ENCODE results near the gene ADGRV1.

ADGRV1 gene

GRCh38 chr5:91128604-91129003, 570.0 kb downstream of the ADGRV1 start:
- no peaks in the 10 kb centered on the region for H3K9me3 ChIP-seq (ENCODE audit: control insufficient read depth, low read length)
- H3K36me3 ChIP-seq (ENCODE audit: control insufficient read depth, insufficient read depth, low read length): no peaks in the 10 kb centered on the region
- peaks cover 4% of the 10 kb centered on the region for H3K4me1 ChIP-seq (ENCODE audit: control insufficient read depth, insufficient read depth, low read length)
- no peaks in the 10 kb centered on the region for H3K27me3 ChIP-seq (ENCODE audit: control insufficient read depth, insufficient read depth, low read length, poor library complexity, severe bottlenecking)
- 85 to 95% methylated on average over 1 of the region's 1 CpG for WGBS, 2 experiments
- no peak overlapping the region for H3K4me3 ChIP-seq (ENCODE audit: insufficient read depth, low read depth, low read length)
- H3K27ac ChIP-seq (ENCODE audit: insufficient read depth, low read depth, low read length, poor library complexity, severe bottlenecking): no peak overlapping the region

- peaks cover 4% of the 10 kb centered on the region for H3K4me1 ChIP-seq (ENCODE audit: control insufficient read depth, insufficient read depth, low read length)
- H3K27me3 ChIP-seq (ENCODE audit: control insufficient read depth, insufficient read depth, low read length, poor library complexity, severe bottlenecking): no peaks in the 10 kb centered on the region
- no peak overlapping the region for H3K4me3 ChIP-seq (ENCODE audit: insufficient read depth, low read depth, low read length)
- no peaks in the 10 kb centered on the region for H3K36me3 ChIP-seq (ENCODE audit: control insufficient read depth, insufficient read depth, low read length)
- H3K27ac ChIP-seq (ENCODE audit: insufficient read depth, low read depth, low read length, poor library complexity, severe bottlenecking): no peak overlapping the region
- 88 to 100% methylated on average over 1 of the region's 1 CpG for WGBS, 2 experiments
- no peaks in the 10 kb centered on the region for H3K9me3 ChIP-seq (ENCODE audit: control insufficient read depth, low read length)
These were observed 571.2 kb downstream of the ADGRV1 start for GRCh38 chr5:91129748-91130147.

GRCh38 chr5:91130759-91131158, 572.2 kb downstream of the ADGRV1 start:
- H3K4me1 ChIP-seq (ENCODE audit: control insufficient read depth, insufficient read depth, low read length): peaks cover 4% of the 10 kb centered on the region
- no peaks in the 10 kb centered on the region for H3K36me3 ChIP-seq (ENCODE audit: control insufficient read depth, insufficient read depth, low read length)
- H3K4me3 ChIP-seq (ENCODE audit: insufficient read depth, low read depth, low read length): no peak overlapping the region
- no peaks in the 10 kb centered on the region for H3K9me3 ChIP-seq (ENCODE audit: control insufficient read depth, low read length)
- H3K27ac ChIP-seq (ENCODE audit: insufficient read depth, low read depth, low read length, poor library complexity, severe bottlenecking): no peak overlapping the region
- no peaks in the 10 kb centered on the region for H3K27me3 ChIP-seq (ENCODE audit: control insufficient read depth, insufficient read depth, low read length, poor library complexity, severe bottlenecking)
- 86 to 98% methylated on average over 2 to 3 of the region's 3 CpGs for WGBS, 2 experiments

GRCh38 chr5:91132550-91132949, 574.0 kb downstream of the ADGRV1 start:
- Histone ChIP-seq H3K4me1 (ENCODE audit: control insufficient read depth, insufficient read depth, low read length) (peaks cover 4% of the 10 kb centered on the region), H3K27ac (ENCODE audit: insufficient read depth, low read depth, low read length, poor library complexity, severe bottlenecking) (no peak overlapping the region), H3K4me3 (ENCODE audit: insufficient read depth, low read depth, low read length) (no peak overlapping the region), H3K9me3 (ENCODE audit: control insufficient read depth, low read length) (no peaks in the 10 kb centered on the region), H3K36me3 (ENCODE audit: control insufficient read depth, insufficient read depth, low read length) (no peaks in the 10 kb centered on the region), H3K27me3 (ENCODE audit: control insufficient read depth, insufficient read depth, low read length, poor library complexity, severe bottlenecking) (no peaks in the 10 kb centered on the region)
- WGBS, 2 experiments: 96 to 99% methylated on average over 2 of the region's 2 CpGs

GRCh38 chr5:91133183-91133582, 574.6 kb downstream of the ADGRV1 start:
- Histone ChIP-seq H3K27me3 (ENCODE audit: control insufficient read depth, insufficient read depth, low read length, poor library complexity, severe bottlenecking) (no peaks in the 10 kb centered on the region), H3K4me3 (ENCODE audit: insufficient read depth, low read depth, low read length) (no peak overlapping the region), H3K27ac (ENCODE audit: insufficient read depth, low read depth, low read length, poor library complexity, severe bottlenecking) (no peak overlapping the region), H3K9me3 (ENCODE audit: control insufficient read depth, low read length) (no peaks in the 10 kb centered on the region), H3K4me1 (ENCODE audit: control insufficient read depth, insufficient read depth, low read length) (no peaks in the 10 kb centered on the region), H3K36me3 (ENCODE audit: control insufficient read depth, insufficient read depth, low read length) (no peaks in the 10 kb centered on the region)

- Histone ChIP-seq H3K27me3 (ENCODE audit: control insufficient read depth, insufficient read depth, low read length, poor library complexity, severe bottlenecking) (no peaks in the 10 kb centered on the region), H3K4me1 (ENCODE audit: control insufficient read depth, insufficient read depth, low read length) (peaks cover 6% of the 10 kb centered on the region), H3K4me3 (ENCODE audit: insufficient read depth, low read depth, low read length) (no peak overlapping the region), H3K9me3 (ENCODE audit: control insufficient read depth, low read length) (no peaks in the 10 kb centered on the region), H3K36me3 (ENCODE audit: control insufficient read depth, insufficient read depth, low read length) (no peaks in the 10 kb centered on the region), H3K27ac (ENCODE audit: insufficient read depth, low read depth, low read length, poor library complexity, severe bottlenecking) (no peak overlapping the region)
- 89 to 92% methylated on average over 5 of the region's 5 CpGs for WGBS, 2 experiments
These were observed 577.1 kb downstream of the ADGRV1 start for GRCh38 chr5:91135475-91136248.

GRCh38 chr5:91136271-91136670, 577.7 kb downstream of the ADGRV1 start:
- H3K4me1 ChIP-seq (ENCODE audit: control insufficient read depth, insufficient read depth, low read length): peaks cover 6% of the 10 kb centered on the region
- H3K9me3 ChIP-seq (ENCODE audit: control insufficient read depth, low read length): no peaks in the 10 kb centered on the region
- no peaks in the 10 kb centered on the region for H3K36me3 ChIP-seq (ENCODE audit: control insufficient read depth, insufficient read depth, low read length)
- no peak overlapping the region for H3K27ac ChIP-seq (ENCODE audit: insufficient read depth, low read depth, low read length, poor library complexity, severe bottlenecking)
- no peaks in the 10 kb centered on the region for H3K27me3 ChIP-seq (ENCODE audit: control insufficient read depth, insufficient read depth, low read length, poor library complexity, severe bottlenecking)
- H3K4me3 ChIP-seq (ENCODE audit: insufficient read depth, low read depth, low read length): no peak overlapping the region
- 79 to 85% methylated on average over 1 of the region's 1 CpG for WGBS, 2 experiments

- peaks cover 6% of the 10 kb centered on the region for H3K4me1 ChIP-seq (ENCODE audit: control insufficient read depth, insufficient read depth, low read length)
- H3K4me3 ChIP-seq (ENCODE audit: insufficient read depth, low read depth, low read length): no peak overlapping the region
- no peaks in the 10 kb centered on the region for H3K9me3 ChIP-seq (ENCODE audit: control insufficient read depth, low read length)
- H3K36me3 ChIP-seq (ENCODE audit: control insufficient read depth, insufficient read depth, low read length): no peaks in the 10 kb centered on the region
- no peaks in the 10 kb centered on the region for H3K27me3 ChIP-seq (ENCODE audit: control insufficient read depth, insufficient read depth, low read length, poor library complexity, severe bottlenecking)
- WGBS, 2 experiments: 88 to 98% methylated on average over 3 of the region's 3 CpGs
- no peak overlapping the region for H3K27ac ChIP-seq (ENCODE audit: insufficient read depth, low read depth, low read length, poor library complexity, severe bottlenecking)
These were observed 579.0 kb downstream of the ADGRV1 start for GRCh38 chr5:91137647-91138046.

- no peak overlapping the region for H3K27ac ChIP-seq (ENCODE audit: insufficient read depth, low read depth, low read length, poor library complexity, severe bottlenecking)
These were observed 581.1 kb downstream of the ADGRV1 start for GRCh38 chr5:91139572-91140200.

GRCh38 chr5:91140657-91141056, 582.1 kb downstream of the ADGRV1 start:
- H3K27me3 ChIP-seq (ENCODE audit: control insufficient read depth, insufficient read depth, low read length, poor library complexity, severe bottlenecking): no peaks in the 10 kb centered on the region
- no peak overlapping the region for H3K27ac ChIP-seq (ENCODE audit: insufficient read depth, low read depth, low read length, poor library complexity, severe bottlenecking)
- H3K36me3 ChIP-seq (ENCODE audit: control insufficient read depth, insufficient read depth, low read length): no peaks in the 10 kb centered on the region
- H3K4me1 ChIP-seq (ENCODE audit: control insufficient read depth, insufficient read depth, low read length): peaks cover 6% of the 10 kb centered on the region
- WGBS, 2 experiments: 74 to 95% methylated on average over 1 to 2 of the region's 2 CpGs
- no peaks in the 10 kb centered on the region for H3K9me3 ChIP-seq (ENCODE audit: control insufficient read depth, low read length)
- H3K4me3 ChIP-seq (ENCODE audit: insufficient read depth, low read depth, low read length): no peak overlapping the region

More at GRCh38 chr5:91139572-91140200, 581.1 kb downstream of the ADGRV1 start:
- Histone ChIP-seq H3K9me3 (ENCODE audit: control insufficient read depth, low read length) (no peaks in the 10 kb centered on the region), H3K4me1 (ENCODE audit: control insufficient read depth, insufficient read depth, low read length) (peaks cover 6% of the 10 kb centered on the region), H3K36me3 (ENCODE audit: control insufficient read depth, insufficient read depth, low read length) (no peaks in the 10 kb centered on the region), H3K27me3 (ENCODE audit: control insufficient read depth, insufficient read depth, low read length, poor library complexity, severe bottlenecking) (no peaks in the 10 kb centered on the region), H3K4me3 (ENCODE audit: insufficient read depth, low read depth, low read length) (no peak overlapping the region)

Measured in ectodermal cell (in vitro differentiated cells).